Hindlimb muscle (tissue), 1 donor: ENCODE data around the gene NEK7. TPM values are rescaled to one million over a fixed set of nuclear protein-coding genes. Genes with fewer than 3 reads are reported as not detected.
"Not testable (repeated sequence)": the region's sequence is repeated elsewhere in the genome, so short reads cannot be mapped to it uniquely, and the experiment has no call there.

ENCODE experiments used
- DNase-seq: peaks from one replicate; pipeline ENCODE4 v3.0.0-alpha.2; 2013
- polyA plus RNA-seq: library from polyadenylated mRNA; unstranded; fragments of 120-200 nt; gene quantifications from one replicate; pipeline ENCODE4 v1.2.1, GENCODE V29; 2013; ENCODE audit not compliant: insufficient read length

Gene NEK7
- polyA plus RNA-seq, 1 donor: 37.2 TPM

- no peak for DNase-seq
Observed at GRCh38 chr1:198173832-198174231, 17.0 kb downstream of the NEK7 start.

GRCh38 chr1:198174297-198174696 is 17.5 kb downstream of the NEK7 start:
- DNase-seq: no peak

GRCh38 chr1:198175423-198176170 is 18.8 kb downstream of the NEK7 start:
- DNase-seq: no peak

GRCh38 chr1:198176179-198176578 is 19.4 kb downstream of the NEK7 start:
- no peak for DNase-seq

GRCh38 chr1:198177546-198177945 is 20.7 kb downstream of the NEK7 start:
- no peak for DNase-seq

GRCh38 chr1:198178615-198179014 is 21.8 kb downstream of the NEK7 start:
- DNase-seq: no peak

GRCh38 chr1:198179556-198179981 is 22.8 kb downstream of the NEK7 start:
- DNase-seq: no peak

- DNase-seq: no peak
Observed at GRCh38 chr1:198183605-198184004, 26.8 kb downstream of the NEK7 start.

GRCh38 chr1:198184516-198184915 is 27.7 kb downstream of the NEK7 start:
- DNase-seq: no peak

- no peak for DNase-seq
Observed at GRCh38 chr1:198185146-198185545, 28.3 kb downstream of the NEK7 start.

- no peak for DNase-seq
Observed at GRCh38 chr1:198185759-198186158, 29.0 kb downstream of the NEK7 start.

GRCh38 chr1:198186916-198187580 is 30.2 kb downstream of the NEK7 start:
- DNase-seq: no peak

- no peak for DNase-seq
Observed at GRCh38 chr1:198187973-198188588, 31.3 kb downstream of the NEK7 start.

- no peak for DNase-seq
Observed at GRCh38 chr1:198191117-198191516, 34.3 kb downstream of the NEK7 start.

GRCh38 chr1:198193871-198194270 is 37.1 kb downstream of the NEK7 start:
- not testable (repeated sequence) for DNase-seq

GRCh38 chr1:198196630-198197029 is 39.8 kb downstream of the NEK7 start:
- no peak for DNase-seq

GRCh38 chr1:198197285-198197684 is 40.5 kb downstream of the NEK7 start:
- DNase-seq: no peak

GRCh38 chr1:198199105-198199504 is 42.3 kb downstream of the NEK7 start:
- no peak for DNase-seq

GRCh38 chr1:198201956-198202784 is 45.4 kb downstream of the NEK7 start:
- DNase-seq: no peak

GRCh38 chr1:198203434-198203833 is 46.6 kb downstream of the NEK7 start:
- no peak for DNase-seq

- peak; percentile 53 for DNase-seq
Observed at GRCh38 chr1:198205016-198205684, 48.4 kb downstream of the NEK7 start.

GRCh38 chr1:198206292-198206691 is 49.5 kb downstream of the NEK7 start:
- DNase-seq: no peak
